CD4-positive, alpha-beta T cell treated with Interleukin-2 at 100 ng/mL for 4 hours (primary cell): Measurements from ENCODE around the gene STX18.
"Not testable (repeated sequence)": the region's sequence is repeated elsewhere in the genome, so short reads cannot be mapped to it uniquely, and the experiment has no call there.

Source experiments
- DNase-seq: peaks from one replicate; pipeline ENCODE4 v3.0.0-alpha.2; 2020; ENCODE audit warnings: low spot score

The STX18 gene

GRCh38 chr4:4554234-4554633, 12.4 kb upstream of the STX18 start:
- DNase-seq = no peak

GRCh38 chr4:4552042-4552441, 10.2 kb upstream of the STX18 start:
- DNase-seq = not testable (repeated sequence)

- not testable (repeated sequence) for DNase-seq
Observed at GRCh38 chr4:4550161-4550560, 8.3 kb upstream of the STX18 start.

- DNase-seq = no peak
Observed at GRCh38 chr4:4549534-4549933, 7.7 kb upstream of the STX18 start.

DNA sequence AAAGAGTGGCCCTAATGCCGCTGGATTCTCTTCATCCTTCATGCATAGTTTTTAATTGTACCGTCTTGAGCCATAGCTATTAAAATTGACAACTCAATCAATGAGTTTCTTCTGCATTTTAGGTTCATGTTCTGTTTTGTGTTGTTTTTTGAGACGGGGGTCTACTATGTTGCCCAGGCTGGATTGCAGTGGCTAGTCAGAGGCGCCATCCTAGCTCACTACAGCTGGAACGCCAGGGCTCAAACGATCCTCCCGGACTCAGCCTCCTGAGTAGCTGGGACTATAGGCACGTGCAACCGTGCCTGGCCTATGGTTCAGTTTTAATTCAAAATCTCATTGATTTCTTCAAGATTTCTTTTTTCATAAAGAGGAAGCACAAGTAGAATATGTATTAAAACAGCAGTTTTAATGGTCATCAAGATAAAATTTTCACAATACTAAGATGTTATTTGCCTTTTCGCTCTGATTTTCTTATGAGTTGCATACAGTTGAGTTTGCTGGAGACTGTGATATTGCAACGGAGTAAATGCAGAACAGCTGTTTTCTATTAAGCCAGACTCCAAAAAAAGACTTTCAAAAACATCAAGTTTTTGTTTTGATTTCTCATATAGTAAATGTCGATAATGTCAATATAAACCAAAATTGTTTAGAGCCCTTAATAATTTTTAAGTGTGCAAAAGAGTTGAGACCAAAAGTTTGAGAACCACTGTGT, 1.1 kb upstream of the STX18 start:
- no peak for DNase-seq

DNA sequence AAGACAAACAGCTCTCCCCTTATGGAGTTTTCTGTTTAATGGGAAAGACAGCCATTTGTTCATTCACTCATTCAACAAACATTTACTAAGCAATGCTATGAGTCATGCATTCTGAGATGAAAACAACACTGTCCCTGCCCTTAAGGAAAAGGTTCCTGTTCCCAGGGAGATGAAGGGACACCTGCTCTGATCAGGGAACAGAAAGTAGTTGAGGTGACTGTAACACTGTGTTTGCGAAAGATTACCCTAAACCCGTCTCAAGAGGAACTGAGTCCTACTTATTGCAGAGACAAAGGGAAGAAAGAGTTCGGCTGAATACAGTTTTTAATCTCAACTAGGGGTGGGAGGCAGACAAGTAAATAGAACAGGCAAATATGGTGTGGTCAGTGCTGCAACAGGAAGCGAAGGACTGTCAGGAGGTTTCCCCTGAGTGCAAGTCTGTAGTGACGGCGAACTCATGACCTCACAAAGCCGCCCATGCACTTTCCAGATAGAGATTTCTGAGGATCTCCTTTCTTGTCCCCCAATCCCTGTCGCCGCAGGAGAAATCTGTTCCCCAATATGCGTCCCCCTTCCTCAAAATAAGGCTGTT, 712 bp downstream of the STX18 start:
- peak; percentile 12 for DNase-seq

GRCh38 chr4:4539481-4539880, 2.4 kb downstream of the STX18 start:
- DNase-seq = no peak

DNA sequence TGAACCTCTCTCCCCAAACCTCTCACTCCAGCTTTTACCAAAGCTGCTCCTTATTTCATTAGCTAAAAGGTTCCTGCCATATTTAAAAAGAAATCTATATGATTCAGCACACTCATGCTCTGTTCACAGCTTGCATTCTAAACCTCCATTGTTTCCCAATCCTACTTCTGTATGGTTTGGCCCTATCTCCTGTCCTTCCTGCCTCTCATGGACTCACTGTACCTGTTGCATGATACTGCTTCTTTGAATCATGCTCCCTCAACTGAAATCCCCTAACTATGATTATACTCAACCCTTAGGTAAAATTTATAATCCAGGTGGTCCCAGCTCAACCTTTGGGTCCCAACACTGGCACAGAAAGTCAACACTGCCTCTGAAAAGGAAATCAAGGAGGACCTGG, 6.3 kb downstream of the STX18 start:
- DNase-seq = no peak

DNA sequence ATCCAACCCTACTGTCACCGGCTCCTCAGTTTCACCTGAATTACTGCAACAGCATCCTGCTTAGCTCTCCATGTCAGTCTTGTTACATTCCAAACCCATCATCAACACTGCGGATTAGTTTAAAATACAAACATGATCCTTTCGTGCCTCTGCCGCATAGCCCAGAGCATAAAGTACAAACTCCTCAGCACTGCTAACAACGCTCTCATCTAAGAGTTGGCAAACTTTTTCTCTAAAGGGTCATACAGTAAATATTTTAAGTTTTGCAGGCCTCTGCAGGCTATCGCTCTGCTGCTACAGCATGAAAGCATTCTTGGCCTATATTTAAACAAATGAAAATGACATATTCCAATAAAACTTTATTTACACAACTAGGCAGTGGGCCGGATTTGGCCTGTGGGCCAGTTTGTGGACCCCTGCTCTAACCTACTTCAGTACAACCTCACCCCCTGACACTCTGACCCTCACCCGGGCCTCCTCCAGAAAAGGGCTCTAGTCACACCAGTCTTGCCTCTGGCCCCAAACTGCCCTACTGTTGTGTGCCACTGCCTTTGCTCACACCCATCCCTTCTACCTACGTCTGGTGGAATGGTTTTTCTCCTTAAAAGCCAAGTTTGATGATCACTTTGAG, 7.2 kb downstream of the STX18 start:
- no peak for DNase-seq

DNA sequence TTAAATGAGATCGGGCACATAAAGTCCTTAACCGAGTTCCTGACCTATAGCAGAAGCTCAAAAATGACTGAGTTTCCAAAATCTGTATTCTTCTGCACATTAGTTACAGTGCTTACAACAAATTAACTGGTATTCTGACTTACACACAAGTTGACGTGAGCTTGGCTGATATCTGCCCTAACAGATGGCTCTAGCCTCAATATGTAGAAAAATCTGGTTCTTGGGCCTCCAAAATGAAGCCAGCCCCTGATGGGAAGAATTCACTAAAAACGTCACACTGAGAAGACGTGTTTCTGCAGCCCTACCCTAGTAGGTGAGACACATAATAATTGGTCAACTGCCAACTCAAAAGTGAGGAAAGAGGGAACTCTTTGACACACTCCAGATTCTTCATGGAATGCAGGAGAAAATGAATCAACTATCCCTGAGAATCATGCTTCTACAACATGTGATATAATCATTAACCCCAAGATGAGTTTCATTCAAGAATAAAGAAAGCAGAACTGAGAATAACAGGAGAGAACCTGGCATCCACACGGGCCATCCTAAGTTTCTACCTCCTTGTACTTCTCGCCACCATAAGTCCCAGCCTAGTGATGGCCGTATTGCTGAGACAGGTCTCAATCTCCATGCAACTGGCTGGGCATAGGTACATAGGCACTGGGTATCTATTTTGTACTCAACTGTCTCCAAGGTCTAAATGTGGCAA, 8.2 kb downstream of the STX18 start:
- no peak for DNase-seq

GRCh38 chr4:4532371-4533154, 9.3 kb downstream of the STX18 start:
- DNase-seq = no peak

DNA sequence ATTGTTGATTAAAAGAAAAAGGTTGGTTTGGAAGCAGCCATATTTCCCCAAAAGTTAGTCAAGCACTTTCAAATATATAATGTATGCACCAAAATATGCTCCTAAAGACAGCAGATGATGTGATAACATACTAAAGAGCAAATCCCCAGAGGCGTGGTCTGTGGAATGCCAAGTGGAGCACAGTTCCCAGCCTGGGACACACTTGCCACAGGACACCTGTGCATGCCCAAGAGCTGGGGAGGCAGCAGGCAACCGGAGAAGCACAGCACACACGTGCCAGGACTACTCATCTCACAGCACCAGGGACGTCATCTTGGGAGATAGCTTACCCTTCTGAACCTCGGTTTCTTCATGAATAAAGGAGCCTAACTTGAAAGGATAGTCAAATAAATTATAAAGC, 12.5 kb downstream of the STX18 start:
- no peak for DNase-seq

- no peak for DNase-seq
Observed at GRCh38 chr4:4526401-4526800, 15.4 kb downstream of the STX18 start.

DNA sequence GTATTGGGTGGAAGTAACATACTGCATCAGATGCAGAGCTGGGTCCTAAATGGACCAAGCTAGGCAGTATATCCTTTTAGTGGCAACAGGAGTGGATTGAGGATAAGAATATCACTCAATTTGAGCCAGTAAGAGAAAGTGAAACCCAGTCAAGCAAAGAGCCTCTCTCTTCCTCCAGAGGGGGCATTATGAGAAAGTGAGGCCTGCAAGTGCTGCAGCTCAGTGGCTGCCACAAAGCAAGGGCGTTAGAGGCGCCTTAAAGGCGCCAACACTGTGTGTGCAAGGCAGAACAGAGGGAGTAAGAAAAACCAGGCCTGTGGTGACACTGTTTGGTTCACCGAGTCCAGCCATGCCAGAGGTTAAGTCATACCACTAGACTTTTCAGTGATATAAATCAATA, 17.5 kb downstream of the STX18 start:
- DNase-seq = peak; percentile 49

GRCh38 chr4:4521731-4522130, 20.1 kb downstream of the STX18 start:
- no peak for DNase-seq

- no peak for DNase-seq
Observed at GRCh38 chr4:4521136-4521535, 20.7 kb downstream of the STX18 start.

- no peak for DNase-seq
Observed at GRCh38 chr4:4519297-4519894, 22.5 kb downstream of the STX18 start.

DNA sequence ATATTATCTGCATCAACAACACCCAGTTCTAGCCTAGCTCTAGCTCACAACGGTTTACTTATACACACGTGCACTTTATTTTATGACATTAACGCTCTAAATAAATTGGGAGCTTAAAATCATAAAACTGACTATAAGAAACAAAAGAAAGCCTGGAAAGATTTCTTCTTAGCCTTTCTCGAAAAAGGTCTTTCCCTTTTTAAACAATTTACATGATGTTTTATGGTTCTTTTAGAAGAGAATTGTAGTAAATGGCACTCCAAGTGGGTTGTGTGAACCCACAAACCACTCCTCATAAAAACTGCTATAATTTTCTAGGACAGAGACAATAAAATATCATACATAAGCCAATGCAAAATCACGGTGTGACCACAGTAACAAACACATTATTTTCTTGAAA, 23.1 kb downstream of the STX18 start:
- DNase-seq = no peak

DNA sequence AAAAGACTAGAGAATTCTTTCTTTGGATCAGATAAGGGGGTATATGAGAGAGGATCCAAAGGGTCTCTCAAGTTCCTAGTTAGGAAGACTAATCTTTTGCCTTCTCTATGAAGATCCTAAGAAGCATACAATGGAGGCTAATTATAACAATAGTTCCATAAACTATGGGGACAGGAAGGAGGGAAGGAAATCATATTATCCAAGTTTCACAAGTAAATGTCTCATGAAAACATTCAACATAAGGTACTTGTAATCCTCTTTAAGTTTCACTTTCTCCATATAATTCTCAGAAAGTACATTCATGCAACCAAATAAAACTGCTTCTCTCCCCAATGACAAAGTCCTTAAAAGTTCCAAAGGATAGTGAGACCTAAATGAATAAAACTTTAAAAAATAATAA, 27.1 kb downstream of the STX18 start:
- no peak for DNase-seq

DNA sequence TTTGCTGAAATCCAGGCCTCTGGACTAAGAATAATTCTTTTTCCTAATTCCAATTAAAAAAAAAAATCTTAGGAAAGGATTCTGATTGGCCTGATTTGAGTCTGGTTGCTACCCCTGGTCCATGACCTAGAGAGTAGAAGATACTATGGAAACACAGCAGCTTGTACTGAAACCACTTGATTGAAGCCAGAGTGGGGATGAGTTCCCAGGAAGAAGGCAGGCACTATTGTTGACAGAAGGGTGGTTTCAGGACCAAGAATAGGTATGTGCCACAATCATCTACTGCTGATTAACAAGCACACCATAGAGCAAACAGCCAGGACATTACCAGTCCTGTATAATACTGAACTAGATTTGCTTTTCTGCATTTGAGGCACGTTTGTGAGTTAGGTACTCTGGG, 29.6 kb downstream of the STX18 start:
- DNase-seq = no peak

- DNase-seq = not testable (repeated sequence)
Observed at GRCh38 chr4:4510641-4511040, 31.2 kb downstream of the STX18 start.

GRCh38 chr4:4509521-4509920, 32.3 kb downstream of the STX18 start:
- no peak for DNase-seq
